Measurements from ENCODE around the gene YTHDC1.
"Not testable (repeated sequence)": the region's sequence is repeated elsewhere in the genome, so short reads cannot be mapped to it uniquely, and the experiment has no call there.

YTHDC1 gene

DNA sequence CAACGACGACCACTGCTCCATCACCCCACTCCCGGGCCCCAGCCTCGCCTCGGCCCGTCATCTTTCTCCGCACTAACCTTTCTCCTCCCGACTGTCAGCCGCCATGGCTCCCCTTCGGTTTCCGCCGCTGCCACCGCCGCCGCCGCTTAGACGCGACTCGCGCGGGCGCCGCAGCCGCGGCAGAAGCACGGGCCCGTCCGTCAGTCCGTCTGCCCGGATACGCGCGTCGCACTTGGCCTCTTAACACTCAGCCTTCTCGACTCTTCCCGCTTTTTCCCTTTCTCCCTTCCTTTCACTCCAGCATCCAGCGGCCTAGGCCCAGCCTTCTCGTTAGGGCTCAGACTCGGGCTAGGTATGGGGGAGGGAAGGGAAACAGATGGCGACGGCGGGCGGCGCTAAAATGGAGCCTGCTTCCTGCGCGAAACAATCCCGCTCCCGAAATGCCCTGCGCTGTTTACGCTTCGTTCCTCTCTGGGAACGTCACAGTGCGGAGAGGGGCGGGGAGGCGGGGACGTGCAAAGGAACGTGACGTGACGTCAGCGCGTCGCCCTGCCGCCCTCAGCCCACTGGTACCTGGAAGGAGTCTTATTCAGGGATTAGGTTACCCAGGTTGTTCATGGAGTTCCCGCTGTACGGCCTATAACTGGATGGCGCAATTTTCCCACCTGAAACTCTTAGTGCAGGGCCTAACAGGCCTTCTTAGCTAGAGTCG is at the start of gene YTHDC1:
Gene YTHDC1, minus strand, starts transcription at position 442 of the 712 bp plus-strand sequence. Its CDS starts 337 bp downstream, at position 105.
- DNase-seq (ENCODE audit: low spot score), result peak; percentile 92

DNA sequence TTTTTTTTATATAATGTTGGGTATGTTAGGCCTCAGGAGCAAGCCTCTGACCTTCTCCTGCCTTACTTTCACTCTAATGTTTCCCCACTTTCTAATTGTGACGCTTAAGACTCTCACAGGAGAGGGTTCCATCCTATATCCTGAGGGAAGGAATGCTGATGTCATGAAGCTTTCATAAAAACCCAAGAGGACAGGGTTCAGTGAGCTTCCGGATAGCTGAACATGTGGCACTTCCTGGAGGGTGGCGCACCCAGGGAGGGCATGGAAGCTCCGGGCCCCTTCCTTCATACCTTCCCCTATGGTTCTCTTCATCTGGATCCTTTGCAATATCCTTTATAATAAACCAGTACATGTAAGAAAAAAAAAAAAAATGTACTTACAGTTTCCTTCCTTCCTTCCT is 49.4 kb upstream of the YTHDC1 start:
- DNase-seq (ENCODE audit: low spot score), result no peak

DNA sequence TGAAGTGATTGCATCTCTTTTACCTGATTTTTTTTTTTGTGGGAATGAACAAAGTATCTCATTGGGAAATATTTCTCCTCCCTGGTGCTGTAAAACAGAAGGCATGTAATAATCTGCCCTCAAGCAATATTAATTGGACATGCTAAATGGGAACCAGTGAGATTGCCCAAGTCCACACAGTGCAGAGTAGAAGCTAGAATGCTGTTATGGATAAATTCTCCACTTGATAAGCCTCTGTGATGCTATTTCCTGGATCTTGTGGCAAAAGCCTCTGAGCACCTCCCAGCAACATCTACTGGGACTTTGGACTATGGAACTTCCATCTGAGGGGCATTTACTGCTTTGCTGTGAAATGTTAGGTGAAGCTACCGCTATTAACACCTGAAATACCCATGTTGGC is 46.9 kb upstream of the YTHDC1 start:
- no peak for DNase-seq (ENCODE audit: low spot score)

DNA sequence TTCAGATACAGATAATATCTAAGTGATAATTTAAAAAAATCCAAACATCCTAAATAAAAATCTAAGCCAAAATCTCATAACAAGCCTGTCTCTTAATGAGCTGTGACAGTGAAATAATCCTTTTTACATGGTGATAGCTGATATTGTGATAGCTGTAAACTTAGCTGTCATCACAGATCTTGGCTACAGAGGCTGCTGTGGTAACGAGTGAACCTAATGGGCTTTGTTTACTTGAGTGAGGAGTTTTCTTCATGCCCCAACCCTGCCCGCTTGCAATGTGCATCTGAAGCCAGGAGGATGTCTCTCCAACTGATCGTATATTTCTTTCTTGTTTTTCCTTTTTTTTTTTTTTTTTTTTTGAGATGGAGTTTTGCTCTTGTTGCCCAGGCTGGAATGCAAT is 41.5 kb upstream of the YTHDC1 start:
- no peak for DNase-seq (ENCODE audit: low spot score)

DNA sequence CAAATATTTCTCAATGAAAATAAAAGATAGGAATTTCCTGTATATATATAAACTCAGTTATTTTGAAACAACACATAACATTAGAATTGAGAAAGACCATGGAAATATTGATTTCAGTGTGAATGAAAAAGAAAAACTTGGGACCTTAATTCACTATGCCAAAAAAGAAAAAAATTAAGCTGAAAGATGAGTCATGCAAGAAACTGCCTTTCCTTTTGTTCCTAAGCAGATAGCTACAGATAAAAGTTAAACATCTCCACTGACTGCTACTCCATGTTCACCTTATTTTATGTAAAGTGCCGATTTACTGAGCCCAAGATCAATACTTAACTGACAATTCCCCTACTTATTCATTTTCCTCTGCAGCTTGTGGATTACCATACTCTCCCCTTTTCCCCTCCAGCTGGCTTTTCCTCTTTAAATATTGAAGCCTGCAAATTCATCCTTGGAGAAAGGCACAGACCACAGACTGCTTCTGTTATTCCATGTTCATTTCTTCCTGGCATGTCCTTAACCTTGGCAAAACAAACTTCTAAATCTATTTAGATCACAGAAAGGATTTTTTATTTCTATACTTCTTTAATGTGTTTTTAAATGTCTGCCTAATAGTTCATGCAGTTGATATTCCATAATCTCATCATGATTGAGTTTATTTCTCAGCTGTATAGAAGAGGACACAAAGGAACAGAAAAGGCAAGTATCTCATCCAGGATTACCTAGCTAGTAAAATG is 40.5 kb upstream of the YTHDC1 start:
- DNase-seq (ENCODE audit: low spot score), result no peak

DNA sequence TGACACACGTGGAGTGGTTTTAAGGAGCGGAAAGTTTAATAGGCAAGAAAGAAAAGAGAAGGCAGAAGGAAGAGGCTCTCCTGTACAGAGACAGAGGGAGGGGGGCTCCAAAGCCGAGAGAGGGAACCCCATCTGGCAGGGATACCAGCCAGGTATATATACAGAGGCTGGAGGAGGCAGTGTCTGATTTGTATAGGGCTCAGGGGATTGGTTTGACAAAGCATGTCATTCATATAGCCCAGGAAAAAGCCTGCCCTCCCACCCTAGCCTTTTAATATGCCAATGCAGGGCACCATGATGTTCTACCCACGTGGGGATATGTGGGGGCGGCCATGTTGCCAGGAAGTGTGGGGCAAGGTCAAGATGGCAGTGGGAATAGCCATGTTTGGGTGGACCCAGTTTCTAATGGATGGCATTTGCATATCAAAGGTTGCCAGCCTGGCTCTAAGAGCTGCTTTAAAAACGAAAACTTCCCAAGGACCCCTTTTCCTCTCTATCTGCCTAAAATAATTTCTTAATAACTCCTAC is 39.6 kb upstream of the YTHDC1 start:
- not testable (repeated sequence) for DNase-seq (ENCODE audit: low spot score)

DNA sequence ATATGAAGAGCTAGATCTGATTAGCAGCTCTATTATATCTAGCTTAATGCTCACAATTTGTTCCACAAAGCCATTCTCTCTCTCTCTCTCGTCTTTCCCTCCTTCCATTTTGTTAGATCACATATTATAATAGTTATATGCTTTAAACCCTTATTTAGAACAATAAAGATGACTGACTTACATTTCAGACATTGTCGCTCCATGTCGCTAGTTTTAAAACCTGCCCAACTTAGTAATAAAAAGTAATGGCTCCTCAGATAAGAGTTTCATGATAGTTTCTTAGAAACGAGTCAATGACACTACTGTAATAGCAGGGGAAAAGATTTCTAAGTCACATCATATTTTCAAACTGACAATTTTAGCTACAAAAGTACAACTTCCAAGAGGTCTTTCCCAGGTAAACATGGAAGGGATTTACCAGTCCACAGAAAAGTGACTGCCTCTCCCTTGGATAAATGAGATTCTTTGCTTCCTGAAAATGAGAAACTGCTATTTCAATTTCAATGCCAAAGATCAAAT is 38.5 kb upstream of the YTHDC1 start:
- DNase-seq (ENCODE audit: low spot score), result no peak

DNA sequence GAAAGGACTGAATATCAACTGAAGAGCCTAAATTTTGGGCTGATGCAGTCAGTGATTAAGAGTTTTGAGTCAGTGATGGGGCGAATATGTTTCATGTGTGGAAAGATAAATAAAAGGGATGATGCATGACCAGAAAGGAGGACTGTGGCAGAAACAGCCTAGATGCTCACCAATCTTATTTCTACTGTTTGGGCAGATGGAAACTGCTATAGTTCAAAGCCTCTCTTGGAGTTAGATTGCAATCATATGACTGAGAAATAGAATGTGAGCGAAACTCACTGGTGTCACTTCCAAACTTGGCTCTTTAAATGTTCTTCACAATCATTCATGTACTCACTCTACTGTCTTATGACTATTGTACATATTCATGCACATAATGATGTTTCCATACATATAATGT is 35.4 kb upstream of the YTHDC1 start:
- DNase-seq (ENCODE audit: low spot score), result no peak

DNA sequence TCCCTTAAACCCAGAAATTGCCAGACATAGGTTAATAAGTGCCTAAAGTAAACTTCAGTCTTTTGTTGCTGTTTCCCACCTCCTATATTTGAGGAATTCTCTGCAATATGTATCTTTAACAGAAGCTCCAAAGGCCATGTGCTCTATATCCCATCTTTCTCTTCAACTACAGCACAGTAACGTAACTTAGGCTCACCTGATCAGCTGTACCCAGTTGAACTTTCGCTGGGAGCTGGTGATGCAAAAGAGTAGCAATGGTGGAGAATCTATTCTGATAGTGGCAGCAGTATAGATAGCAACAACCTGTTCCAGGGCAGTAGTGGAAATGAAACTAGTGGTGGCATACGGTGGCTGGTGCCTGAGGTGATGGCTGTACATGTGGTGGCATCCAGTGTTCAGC is 33.2 kb upstream of the YTHDC1 start:
- DNase-seq (ENCODE audit: low spot score), result no peak

DNA sequence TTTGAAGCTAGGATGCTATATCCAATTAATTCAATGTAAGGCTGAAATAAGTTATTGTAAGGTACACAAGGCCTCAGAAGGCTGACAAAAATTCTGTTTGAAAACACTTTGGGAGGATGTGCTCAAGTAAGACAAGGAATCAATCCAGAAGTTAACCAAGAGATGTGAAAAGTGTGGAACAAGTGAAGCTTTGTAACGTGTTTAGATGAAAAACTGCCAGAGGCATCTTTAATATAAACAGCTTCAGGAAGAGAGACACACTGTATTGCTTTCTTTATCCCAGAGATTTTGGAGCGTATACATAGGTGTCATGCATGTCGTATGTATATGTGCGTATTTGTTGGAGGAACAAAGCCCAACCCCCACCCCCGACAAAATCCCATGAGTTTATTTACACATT is 28.3 kb upstream of the YTHDC1 start:
- no peak for DNase-seq (ENCODE audit: low spot score)

DNA sequence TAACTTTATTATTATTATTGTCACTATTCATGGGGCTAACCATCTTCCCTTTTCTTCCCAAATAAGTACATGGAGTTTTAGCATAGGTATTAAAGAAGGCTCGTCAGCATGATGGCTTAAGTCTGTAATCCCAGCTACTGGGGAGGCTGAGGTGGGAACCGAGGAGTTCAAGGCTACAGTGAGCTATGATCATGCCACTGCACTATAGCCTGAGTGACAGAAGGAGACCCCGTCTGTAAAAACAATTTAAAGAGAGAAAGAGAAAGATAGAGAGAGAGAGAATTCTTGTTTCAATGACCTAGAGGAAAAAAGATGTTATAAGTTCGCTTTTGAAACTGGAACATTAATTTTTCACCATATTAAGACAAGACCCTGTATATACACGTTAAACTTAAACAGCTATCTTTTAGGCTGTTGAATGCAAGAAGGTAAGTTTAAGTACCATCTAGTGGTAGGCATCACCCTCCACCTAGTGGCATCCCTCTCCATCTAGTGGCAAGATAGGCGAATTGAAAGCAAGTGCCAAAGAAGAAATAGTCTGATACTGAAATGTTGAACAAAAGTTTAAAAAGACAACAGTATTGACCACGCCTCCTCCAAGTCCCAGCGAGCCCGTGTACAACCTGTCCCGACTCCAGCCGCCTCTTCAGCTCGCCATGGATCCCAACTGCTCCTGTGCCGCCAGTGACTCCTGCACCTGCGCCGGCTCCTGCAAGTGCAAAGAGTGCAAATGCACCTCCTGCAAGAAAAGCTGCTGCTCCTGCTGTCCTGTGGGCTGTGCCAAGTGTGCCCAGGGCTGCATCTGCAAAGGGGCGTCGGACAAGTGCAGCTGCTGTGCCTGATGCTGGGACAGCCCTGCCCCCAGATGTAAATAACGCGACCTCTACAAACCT is 26.0 kb upstream of the YTHDC1 start:
- peak; percentile 76 for DNase-seq (ENCODE audit: low spot score)

DNA sequence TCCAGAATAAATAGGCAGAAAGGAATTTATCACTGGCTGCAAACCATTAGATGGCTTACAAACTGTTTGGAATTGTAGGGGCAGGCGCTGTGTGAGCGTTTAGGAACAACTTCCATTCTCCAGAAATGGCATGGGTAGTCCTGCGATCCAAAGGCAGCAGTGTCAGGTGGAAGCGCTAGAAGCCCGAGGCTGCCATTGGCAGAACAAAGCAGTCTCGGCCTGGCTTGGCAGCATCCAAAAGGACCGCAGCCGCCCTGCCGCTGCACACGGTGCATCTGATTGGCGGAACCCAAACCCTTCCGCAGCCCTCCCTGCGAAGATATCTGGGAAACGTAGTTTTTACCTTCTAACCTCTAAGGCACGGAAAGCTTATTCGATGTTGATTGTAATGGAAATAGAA is 23.6 kb upstream of the YTHDC1 start:
- no peak for DNase-seq (ENCODE audit: low spot score)

DNA sequence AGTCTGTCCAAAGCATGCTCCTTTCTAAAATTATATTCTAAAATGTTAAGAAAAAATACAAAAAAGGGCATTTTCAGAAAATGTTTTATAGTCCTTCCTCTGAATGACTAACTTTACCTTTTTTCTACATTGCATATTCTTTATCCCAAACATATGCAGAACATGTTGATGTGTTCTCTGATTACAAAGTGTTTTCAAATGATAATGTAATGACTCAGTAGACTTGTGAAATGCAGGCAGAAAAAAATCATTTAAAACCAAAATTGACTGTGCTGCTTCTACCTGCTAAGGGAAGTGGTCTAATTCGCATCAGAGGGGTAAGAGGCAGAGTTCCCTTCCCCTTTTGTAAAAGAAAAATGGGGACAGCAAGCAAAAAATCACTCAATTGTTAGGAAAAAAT is 22.7 kb upstream of the YTHDC1 start:
- DNase-seq (ENCODE audit: low spot score), result no peak

DNA sequence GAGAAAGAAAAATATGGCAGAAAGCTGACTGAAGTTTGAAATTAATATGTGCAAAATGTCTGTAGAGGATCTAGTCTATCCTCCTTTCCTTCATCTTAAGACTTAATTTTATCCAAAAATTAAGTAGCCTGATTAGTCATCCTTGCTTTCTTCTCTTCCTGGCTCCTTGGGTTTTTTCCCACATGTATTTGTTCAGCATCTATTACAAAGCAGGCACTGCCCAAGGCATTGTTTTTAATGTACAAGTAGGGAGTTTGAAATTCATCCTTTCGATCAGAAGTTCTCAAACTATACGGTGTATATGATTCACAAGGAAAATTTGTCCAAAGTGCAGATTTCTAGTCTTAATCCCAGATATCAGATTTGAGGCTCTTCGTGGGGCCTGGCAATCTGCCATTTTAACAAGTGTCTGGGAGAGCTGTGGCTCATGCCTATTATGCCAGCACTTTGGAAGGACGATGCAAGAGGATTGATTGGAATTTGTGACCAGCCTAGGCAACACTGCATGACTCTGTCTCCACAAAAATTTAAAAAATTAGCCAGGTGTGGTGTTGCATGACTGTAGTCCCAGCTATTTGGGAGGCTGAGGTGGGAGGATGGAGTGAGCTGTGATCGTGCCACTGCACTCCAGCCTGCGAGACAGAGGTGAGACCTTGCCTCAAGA is 19.4 kb upstream of the YTHDC1 start:
- no peak for DNase-seq (ENCODE audit: low spot score)

DNA sequence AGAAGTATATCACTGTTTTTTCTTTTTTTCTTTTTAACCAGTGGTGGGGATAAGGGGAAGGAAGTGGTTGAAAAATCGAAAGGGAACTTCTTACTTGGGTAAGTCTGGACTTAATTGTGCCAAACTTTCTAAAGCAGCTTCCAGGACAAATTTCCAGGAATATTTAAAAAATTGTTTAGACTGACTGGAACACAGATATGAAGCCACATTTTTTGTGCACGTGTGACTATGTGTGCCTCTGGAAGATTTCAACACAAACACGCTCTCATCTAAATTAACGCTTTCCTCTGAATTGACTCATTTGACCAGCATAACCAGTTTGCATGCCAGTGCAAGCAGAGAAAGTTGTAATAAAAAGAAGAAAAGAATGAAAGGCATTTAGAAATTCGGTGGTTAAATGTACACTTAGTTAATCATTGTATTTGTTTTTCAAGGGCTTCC is 18.8 kb upstream of the YTHDC1 start:
- DNase-seq (ENCODE audit: low spot score), result no peak

DNA sequence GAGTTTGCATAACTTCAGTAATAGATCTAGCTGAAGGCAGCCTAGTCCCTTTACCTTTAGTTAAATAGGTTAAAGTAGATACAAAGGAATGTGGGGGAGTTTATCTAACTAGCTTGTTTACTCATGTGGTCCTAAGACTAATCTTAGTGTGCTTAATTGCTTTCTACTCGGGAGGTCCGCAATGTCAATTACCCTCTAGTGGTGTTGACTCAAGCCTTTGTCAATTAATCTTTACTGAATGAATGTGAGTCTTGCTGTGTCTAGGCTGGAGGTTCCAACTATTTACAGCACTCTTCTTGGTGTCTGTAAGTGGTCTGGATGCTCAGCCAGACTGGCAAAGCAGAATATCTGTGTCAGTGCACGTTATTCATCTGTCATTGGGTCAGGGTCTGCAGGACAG is 17.9 kb upstream of the YTHDC1 start:
- no peak for DNase-seq (ENCODE audit: low spot score)

DNA sequence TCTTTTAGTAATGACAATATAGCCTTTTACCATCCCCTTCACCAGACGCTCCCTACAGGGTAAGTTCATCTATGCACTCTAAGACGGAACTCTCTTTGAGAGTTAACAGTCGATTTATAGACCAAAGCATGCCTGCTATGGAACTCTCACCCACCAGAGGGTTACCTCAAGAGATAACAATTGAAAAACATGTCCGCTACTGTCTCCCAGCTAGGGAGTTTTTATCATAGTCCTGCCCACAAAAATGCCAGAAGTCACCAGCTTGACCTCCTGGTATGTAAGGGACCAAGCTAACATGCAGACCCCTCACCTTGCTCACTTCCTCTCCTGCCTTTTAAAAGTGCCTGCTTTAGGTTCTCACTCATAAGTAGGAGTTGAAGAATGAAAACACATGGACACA is 16.7 kb upstream of the YTHDC1 start:
- DNase-seq (ENCODE audit: low spot score), result no peak

DNA sequence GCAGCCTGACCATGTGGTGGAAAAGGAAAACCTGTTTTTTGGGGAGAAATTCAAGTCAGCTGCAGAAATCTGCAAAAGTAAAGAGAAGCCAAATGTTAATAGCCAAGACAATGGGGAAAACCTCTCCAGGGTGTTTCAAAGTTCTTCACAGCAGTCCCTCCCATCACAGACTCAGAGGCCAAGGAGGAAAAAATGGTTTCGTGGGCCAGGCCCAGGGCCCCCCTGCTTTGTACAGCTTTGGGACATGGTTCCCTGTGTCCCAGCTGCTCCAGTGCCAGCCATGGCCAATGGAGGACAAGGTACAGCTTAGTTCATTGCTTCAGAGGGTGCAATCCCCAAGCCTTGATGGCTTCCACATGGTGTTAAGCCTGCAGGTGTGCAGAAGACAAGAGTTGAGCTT is 15.2 kb upstream of the YTHDC1 start:
- DNase-seq (ENCODE audit: low spot score), result no peak

DNA sequence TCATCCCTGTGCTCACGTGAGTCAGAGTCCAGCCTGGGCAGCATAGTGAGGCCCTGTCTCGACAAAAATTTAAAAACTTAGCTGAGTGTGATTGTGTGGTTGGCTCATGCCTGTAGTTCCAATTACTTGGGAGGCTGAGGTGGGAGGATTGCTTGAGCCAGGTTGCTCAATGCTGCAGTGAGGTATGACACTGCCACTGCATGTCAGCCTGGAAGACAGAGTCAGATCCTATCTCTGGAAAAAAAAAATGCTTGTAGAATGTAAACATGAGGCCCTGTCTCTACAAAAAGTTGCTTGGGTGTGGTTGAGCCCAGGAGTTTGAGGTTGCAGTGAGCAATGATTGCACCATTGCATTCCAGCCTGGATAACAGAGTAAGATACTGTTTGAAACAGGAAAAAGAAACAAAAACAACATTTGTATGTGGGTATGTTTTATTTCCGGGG is 11.3 kb upstream of the YTHDC1 start:
- no peak for DNase-seq (ENCODE audit: low spot score)

DNA sequence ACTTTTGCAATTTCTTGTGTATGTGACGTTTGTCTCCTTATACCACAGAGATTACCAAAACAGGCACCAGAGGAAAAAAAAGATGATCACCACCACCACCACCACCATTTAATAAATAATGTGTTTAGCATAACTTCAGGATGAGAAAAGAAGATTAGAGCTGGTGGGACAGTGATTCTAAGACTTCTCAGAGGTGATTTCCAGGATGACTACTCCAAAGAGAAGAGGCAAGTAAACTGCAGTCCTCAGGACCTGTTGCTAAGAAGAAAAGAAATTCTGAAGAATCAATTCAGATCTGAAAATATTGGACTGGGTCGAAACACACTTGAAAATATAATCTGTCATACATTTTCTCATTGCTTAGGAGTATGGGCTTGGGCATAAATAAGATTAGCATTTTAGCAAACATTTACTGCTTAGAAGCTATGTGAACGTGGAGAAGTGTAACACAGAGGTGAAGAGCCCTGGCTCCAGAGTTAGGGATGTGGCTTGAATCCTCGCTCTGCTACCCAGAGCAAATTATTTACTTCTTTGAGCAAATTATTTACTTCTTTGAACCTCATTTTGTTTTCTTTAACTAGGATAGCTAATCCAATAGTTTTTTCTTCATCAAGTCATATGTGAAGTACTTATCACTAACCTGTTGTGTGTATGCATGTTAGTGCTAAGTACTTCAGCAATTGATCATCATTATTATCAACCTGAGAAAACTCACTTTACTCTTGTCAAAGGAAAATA is 10.5 kb upstream of the YTHDC1 start:
- no peak for DNase-seq (ENCODE audit: low spot score)

DNA sequence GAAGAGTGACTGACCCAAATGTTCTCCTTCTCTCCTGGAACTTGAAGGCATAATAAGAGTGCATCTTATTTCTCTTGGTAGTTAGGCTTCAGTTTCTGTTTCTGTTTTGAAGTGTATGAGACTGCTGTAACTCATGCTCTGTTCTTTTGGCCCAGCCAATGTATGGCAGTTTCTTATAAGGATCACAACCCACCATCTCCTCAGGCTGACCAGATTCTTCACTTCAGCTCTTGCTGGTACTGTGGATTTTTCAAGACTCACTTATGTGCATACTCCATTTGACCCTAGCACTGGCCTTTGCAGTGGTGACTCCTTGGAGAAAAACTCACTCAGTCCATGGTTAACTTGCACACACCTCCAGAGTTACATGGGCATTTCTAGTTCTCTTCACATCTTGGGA is 9.6 kb upstream of the YTHDC1 start:
- no peak for DNase-seq (ENCODE audit: low spot score)
